Germinal center (tissue), 1 donor: Measurements from ENCODE around the gene NHERF1.

ENCODE experiments used
- DNase-seq: peaks from one replicate; pipeline ENCODE4 v3.0.0; 2012; ENCODE audit warnings: mixed read lengths, low spot score

The NHERF1 gene

DNA sequence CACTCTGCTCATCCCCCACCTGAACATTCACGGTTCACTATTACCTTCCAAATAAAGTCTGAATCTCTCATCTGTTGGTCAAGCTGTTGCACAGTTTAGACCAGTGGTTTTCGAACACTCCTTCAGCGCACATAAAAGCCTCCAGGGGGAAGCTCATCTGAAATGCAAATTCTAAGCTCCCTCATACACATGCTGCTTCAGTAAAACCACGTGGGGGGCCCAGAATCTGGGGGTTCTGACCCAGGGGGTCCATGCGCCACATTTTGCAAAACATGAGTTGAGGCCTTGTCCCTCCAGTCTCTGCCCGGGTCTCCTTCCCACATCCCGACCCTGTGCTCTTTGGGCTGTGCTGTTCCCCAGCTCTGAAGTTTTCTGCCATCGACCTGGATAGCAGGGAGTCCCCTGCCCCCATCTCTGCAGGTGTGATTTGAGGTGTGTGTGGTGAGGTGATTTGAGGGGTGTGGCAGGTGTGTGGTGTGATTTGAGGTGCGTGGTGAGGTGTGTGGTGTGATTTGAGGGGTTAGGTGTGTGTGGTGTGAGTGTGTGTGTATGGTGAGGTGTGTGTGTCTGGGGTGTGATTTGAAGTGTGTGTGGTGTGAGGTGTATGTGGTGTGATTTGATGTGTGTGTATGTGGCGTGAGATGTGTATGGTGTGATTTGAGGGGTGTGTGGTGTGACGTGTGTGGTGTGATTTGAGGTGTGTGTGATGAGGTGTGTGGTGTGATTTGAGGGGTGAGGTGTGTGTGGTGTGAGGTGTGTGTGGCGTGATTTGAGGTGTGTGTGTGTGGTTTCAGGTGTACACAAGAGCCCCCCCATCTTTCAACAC is 16.2 kb upstream of the NHERF1 start:
- DNase-seq, result no peak

DNA sequence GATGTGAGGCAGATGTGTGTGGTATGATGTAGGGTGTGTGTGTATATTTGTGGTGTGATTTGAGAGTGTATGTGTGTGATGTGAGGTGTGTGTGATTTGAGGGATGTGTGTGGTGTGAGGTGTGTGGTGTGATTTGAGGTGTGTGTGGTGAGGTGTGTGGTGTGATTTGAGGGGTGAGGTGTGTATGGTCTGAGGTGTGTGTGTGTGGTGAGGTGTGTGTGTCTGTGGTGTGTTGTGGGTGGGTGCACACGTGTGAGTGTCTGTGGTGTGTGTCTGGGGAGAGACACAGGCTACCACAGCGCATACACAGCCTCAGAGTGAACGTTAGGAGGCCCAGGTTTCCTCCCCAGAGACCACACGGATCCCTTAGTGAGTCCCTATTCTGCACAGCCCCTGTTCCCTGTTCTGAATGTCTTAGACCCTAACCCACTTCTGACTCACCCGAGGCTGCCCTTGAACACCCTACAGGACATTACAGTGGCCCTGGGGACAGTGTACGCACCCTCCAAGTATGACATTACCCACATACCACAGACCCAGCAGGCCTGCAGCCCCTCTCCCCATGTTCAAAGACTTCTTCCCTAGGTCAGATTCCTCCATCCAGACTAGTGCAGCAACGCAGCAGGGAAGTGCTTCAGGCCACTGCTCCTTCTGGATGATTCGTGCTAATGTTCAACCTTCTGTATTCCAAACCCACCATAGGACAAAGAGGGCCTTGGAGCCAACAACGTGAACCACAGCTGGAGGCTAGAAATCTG is 14.9 kb upstream of the NHERF1 start:
- DNase-seq, result no peak

DNA sequence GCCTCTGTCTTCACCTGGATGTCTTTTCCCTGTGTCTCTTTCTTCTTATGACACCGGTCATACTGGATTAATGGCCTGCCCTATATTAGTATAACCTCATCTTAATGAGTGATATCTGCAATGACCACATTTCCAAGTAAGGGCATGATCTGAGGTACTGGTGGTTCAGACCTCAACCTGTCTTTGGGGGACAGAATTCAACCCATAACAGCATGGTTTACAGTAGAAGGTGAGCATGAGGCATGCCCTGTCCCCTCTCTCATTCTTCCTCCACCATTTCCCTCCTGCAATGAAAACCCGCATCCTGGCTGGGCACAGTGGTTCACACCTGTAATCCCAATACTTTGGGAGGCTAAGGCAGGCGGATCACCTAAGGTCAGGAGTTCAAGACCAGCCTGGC is 14.2 kb upstream of the NHERF1 start:
- no peak for DNase-seq

DNA sequence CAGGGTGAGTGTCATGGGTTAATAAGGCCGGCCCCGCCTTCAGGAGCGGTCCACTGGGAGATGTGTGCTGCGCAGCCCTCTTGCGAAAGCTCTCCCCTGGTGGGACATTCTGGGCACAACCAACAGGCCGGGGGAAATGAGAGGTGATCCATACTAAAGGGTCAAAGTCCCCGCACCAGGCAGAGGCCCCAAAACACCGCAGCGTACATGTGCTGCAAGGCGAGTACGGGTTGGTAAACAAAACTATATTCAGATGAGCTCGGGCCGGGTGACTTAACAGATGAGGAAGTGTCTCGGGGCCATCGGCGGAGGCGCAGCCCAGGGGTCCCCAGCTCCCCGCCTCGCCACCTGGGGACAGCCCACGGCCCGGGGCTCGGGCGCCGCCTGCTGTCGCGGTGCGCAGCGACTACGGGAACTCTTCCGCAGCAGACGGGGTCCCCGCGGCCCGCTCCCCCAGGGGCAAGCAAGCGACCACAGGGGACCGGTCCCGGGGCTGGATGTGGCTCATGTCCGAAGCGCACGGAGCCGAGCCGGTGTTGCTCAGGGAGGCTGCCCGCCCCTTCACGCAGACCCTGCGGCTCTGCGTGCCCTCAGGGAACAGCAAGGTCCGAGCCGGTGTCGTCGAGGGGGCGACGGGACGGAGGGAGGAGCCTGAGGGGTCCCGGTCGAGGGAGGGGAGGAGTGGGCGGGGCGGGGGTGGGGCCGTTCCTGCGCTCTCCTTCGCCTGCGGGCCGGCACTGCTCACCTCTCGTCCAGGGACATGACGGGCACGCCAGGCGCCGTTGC is 11.7 kb upstream of the NHERF1 start, which contains the start of gene RAB37:
TSS of gene RAB37 (plus strand) at position 744 of the 786 bp plus-strand sequence. CDS start at position 761, 17 bp downstream.
- peak; percentile 81 for DNase-seq

DNA sequence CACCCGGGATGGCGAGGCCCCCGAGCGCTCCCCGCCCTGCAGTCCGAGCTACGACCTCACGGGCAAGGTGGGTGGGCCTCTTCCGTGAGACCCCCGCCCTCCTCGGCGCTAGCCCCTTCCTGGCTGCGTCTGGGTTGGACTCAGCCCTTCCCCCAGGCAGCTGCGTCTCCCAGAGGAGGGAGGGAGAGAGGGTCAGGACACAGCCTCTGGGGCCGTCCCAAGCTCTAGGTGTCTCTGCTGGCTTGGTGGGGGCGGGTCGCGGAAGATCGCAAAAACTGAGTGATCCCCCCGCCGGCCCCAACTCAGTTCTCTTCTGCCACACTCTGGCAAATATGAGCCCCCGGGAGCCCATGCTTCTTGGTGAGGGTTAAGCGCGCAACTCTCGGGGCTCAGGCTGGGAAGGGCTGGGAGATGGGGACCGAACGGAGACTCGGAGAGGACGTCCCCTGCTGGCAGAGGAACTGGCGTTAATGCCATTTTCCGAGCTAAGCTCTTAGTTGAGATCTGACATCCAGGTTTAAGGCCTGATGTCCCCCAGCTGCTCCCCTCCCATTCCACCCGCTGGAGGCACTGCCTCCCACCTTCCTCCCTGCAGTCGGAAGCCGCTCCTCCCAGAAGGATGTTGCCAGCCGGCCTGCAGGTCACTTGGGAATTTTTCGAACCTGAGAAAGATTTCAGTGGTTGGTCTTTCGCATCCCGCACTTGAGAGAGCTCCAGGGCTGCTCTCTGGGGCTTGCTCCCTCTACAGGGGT is 11.0 kb upstream of the NHERF1 start:
- peak; percentile 57 for DNase-seq

DNA sequence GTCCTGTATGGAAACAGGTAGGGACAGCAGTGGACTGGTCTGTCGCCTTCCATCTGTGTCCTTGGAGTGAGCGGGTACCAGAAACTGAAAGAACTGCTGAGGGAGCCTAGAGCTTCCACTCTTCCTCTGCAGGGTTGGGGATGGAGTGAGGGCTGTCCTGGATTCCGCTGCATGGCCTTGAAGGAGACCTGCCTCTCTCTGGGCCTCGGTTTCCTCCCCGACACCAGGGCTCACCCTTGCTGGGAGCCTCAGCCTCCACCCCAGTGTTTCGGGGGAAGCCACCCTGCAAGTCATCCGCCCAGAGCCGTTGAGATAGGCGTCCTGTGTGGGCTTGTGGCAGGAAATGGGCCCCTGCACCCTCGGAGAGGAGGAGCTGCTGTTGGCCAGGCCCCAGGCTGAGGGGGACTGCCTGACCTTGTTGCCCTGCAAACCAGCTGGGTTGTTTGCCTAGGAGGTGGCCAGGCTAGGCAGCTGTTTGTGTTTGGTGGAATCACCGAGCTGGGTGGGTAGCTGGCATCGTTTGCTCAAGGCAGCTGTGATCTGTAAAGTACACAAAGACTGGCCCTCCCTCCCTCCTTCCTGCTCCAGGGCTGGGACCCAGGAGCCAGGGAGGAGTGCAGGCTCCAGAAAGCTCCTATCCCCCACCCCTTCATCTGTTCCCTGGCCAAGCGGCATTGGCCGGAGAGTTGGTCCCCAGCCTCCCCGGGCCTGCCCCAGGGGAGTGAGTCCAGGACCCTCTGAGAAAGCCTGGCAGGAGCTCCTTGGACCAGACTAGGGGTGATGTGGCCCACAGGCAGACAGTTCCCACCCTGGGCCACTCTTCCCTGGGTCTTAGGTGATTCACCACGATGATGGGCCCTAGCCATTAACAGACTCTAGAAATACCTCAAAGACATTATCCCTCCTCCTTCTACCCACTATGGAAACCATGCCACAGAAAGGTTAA is 10.1 kb upstream of the NHERF1 start:
- peak; percentile 57 for DNase-seq

DNA sequence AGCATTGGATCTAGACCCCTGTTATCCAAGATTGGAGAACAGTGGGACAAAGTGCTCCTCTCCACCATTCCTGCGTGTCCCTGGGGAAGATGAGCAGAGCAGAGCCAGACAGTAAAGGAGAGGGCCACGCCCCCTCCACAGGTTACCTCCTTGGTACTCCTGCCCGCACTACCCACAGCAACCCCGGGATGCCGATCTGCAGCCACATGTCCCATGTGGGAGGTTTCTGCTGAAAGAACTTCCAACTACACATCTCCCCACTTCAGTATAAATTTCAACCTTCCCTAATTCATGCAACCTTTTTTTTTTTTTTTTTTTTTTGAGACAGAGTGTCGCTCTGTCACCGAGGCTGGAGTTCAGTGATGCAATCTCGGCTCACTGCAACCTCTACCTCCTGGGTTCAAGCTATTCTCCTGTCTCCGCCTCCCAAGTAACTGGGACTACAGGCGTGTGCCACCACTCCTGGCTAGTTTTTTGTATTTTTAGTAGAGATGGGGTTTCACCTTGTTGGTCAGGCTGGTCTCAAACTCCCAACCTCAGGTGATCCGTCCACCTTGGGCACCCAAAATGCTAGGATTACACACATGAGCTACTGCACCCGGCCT is 9.1 kb upstream of the NHERF1 start:
- no peak for DNase-seq

DNA sequence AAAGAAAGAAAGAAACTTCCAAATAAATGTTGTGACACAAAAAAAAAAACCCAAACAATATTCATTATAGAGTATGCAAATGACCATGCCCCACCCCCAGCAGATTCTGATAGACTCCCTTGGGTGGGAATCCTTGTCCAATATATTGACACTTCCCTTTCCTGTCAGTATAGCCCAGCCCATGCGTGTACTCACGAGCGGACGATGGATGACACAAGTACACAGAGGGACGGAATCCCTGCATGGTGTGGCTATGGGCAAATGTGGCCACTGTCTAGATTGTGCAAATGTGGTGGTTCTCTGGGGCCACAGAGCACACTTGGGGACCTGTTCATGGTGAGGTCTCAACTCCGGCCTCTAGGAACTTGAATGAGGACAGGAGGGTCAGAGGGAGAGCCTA is 8.3 kb upstream of the NHERF1 start:
- no peak for DNase-seq

DNA sequence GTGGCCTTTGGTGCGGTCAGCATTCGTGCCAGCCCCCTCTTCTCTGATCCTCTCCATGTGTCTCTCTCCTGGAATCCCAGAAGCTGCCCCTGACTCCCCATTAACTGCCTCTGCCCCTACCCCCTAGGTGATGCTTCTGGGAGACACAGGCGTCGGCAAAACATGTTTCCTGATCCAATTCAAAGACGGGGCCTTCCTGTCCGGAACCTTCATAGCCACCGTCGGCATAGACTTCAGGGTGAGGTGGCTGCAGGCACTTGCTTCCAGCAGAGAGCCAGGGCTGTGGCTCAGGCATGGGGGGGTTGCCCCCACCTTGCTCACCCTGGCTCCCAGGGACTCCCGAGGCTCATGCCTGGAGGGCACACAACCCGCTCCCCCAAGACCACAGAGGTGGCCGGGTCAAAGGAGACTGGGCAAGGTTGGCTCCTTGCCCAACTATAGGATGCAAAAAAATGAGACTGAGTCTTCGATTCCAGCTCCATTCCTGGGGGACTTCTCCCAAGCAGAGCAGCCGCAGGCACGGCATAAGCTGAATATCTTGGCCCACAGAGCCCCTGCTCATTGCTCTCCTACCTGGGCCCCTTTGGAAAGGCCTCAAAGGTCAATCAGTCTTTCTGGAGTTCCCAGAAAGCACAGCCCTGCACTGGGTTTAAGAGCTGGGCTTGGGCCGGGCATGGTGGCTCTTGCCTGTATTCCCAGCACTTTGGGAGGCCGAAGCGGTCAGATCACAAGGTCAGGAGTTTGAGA is 7.6 kb upstream of the NHERF1 start:
- no peak for DNase-seq

DNA sequence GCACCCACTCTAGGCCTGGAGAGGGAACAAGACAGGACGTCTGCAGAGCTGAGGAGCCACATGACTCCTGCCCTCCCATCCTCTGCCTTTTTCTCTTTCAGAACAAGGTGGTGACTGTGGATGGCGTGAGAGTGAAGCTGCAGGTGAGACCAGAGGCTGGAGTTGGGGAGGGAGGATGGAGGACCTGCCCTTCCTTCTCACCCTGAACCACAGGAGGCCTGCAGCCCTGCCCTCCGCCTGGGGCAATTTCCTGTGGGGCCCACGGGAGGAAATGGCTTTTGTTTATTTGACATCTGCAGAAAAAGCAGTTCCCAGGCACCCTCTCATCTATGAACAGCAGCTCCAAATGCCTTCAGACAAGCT is 6.3 kb upstream of the NHERF1 start:
- DNase-seq, result peak; percentile 54

DNA sequence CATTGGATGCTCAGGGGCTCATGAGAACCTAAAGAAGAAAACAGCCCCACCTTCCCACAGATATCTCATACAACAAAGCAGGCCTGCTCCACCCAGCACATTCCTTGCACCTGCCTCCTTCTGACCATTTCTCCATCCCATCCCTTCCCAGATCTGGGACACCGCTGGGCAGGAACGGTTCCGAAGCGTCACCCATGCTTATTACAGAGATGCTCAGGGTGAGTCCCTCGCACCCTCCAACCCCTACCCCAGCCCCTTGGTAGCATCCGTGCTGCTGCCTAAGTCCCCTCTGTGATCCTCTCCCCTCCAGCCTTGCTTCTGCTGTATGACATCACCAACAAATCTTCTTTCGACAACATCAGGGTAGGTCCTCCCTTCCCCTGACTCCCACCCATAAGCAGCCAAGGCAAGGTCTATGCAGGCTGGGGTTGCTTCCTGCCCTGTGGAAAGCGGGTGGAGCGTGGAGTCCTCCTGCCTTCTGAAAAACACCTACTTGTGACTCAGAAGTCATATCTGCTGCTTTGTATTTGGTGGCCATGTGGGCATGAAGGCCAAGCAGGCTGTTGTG is 5.4 kb upstream of the NHERF1 start:
- DNase-seq, result peak; percentile 1

DNA sequence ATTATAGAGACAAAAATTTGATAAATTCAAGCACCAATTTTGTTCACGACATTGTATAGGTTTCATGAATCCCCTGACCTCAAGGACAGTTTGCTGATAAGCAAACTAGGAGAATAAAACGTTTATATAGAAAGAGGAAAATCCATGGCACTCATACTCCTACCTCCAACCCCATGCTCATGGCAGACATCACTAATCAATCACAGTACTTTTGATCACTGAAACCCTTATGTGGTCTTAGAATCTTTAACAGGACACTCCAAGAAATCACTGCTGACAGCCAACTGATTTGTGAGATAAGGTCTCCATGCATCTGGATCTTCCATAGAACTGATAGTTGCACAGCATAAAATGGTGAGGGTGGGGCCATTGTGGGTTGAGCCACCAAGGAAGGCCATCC is 4.7 kb upstream of the NHERF1 start:
- no peak for DNase-seq

DNA sequence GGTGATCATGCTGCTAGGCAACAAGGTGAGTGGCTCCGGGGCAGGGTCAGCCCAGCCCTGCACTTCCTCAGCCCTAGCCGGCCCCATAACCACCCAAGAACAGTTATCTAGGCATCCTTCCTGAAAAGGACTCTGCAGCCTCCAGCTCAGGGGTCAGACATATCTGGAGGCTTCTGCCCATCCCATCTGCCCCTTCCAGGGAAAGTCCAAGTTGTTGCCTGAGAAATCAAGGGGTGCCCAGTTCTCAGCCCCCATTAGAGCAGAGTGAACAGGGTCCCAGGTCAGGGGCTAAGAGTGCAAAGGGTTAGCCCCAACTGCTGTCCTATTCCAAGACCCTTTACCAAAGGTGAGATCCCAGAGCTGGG is 4.1 kb upstream of the NHERF1 start:
- DNase-seq, result no peak

DNA sequence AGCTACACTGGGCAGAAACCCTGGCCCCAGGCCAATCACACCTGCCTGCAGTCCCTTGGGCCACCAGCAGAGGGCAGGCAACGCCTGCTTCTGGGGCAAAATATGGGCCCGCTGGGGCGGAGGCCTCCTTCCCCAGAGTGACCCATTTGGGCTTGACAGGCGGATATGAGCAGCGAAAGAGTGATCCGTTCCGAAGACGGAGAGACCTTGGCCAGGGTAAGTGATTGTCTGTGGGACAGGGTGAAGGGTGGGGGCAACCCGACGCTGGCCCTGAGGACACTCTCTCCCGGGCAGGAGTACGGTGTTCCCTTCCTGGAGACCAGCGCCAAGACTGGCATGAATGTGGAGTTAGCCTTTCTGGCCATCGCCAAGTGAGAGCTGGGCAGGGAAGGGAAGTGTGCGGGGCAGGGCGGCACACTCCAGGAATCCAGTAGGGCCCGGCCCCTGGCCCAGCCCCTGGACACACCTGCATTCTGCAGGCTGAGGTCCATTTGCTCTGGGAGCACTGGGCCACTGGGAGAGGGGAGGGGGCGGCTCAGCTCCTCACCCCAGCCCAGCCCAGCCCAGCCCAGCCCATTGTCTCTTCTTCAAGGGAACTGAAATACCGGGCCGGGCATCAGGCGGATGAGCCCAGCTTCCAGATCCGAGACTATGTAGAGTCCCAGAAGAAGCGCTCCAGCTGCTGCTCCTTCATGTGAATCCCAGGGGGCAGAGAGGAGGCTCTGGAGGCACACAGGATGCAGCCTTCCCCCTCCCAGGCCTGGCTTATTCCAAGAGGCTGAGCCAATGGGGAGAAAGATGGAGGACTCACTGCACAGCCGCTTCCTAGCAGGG is 3.5 kb upstream of the NHERF1 start:
- peak; percentile 82 for DNase-seq

DNA sequence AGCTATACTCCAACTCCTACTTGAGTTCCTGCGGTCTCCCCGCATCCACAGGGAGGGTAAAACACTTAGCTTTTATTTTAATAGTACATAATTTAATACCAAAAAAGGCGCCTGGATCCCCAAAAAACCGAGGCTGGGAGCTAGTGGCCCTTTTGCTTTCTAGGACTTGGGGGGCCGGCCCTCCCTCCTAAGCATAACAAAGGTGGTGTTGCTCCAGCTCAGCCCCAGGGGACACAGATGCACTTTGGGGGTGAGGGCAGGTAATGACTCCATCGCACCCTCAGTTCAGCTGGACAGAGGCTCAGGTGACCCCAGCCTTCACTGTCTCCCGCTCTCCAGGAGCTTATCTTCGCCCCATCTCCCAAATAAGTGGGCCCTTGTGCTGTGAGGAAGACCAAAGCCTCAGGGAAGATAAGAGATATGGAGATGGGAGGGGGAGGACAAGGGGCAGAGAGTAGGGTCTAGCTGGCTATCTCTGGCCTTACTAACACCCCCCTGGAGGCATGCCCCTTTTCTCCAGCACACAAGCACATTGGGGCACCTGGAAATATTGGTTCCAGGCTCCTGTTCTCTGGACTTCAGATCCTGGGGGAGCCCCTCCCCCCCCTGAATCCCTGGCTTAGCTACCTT is 2.8 kb upstream of the NHERF1 start:
- no peak for DNase-seq

DNA sequence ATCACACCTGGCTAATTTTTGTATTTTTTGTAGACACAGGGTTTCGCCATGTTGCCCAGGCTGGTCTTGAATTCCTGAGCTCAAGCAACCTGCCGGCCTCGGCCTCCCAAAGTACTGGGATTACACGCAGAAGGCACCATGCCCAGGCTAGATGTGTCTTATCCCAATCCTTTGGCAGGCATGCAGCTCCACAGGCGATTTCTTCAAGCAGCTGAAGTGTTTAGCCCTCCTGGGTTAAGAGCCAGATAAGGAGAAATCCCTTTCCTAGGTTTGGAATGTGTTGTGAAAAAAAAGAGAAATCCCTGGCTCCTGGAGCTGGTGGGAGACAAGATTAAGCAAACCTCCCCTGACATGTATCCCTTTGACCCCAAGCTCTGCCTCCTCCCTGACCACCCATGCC is 2.1 kb upstream of the NHERF1 start:
- no peak for DNase-seq

DNA sequence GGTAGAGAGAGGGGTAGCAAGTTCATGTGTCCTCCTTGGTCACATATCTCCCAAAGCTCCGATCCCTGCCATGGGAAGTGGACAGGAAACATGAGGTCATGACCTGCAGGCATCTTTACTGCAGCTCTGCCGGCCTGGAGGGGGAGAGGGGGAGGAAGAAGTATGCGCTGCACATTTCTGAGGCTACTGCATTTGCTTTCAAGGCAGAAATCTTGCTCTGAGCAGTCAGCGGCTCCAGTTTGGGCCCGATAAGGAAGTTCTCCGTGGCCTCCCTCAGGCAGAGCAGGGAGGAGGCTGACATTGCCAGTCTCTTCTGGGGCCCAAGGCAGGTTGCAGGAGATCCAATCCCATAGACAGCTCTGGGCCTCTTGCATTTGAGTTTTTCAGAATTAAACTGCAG is 1.5 kb upstream of the NHERF1 start:
- no peak for DNase-seq

DNA sequence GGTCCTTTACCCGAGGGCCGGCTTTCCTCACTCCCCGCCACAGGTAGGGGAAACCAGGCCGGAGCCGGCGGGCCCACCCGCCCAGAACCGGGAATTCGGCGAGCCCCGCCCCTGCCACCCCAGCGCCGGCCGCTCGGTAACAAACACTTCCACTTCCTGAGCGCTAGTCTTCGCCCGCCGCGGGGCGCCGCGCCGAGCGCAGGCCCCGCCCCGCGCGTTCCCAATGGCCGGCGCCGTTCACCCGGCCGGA is 224 bp upstream of the NHERF1 start:
- DNase-seq, result no peak
